ENCODE data around the gene OSTN. TPM values are rescaled to one million over a fixed set of nuclear protein-coding genes. Genes with fewer than 3 reads are reported as not detected.
A peak's percentile ranks its signal among the peaks of the same experiment; 100 is the strongest.
"Not testable (repeated sequence)": the region's sequence is repeated elsewhere in the genome, so short reads cannot be mapped to it uniquely, and the experiment has no call there.

Gene OSTN
- total and polyA plus RNA-seq, 4 experiments from 2014 or later = not detected

GRCh38 chr3:191244242-191244867, 45.3 kb downstream of the OSTN start:
- DNase-seq = no peak
- H3K27me3 Mint-ChIP-seq = no peaks in the 10 kb centered on the region
- Histone ChIP-seq H3K27me3 (ENCODE audit: insufficient read depth, low read length) (no peaks in the 10 kb centered on the region), H3K9me3 (ENCODE audit: control insufficient read depth in 1 of 2, low read length in 2 of 2) (no peaks in the 10 kb centered on the region), H3K4me1 (ENCODE audit: insufficient read depth, low read length) (no peaks in the 10 kb centered on the region), H3K27ac (ENCODE audit: low read depth, low read length) (no peak overlapping the region), H3K4me3 (ENCODE audit: low read length in 2 of 2) (no peak overlapping the region), H3K36me3 (ENCODE audit: insufficient read depth, low read length) (no peaks in the 10 kb centered on the region)
- H3K27ac Mint-ChIP-seq = no peak overlapping the region
- ChIA-PET CTCF (ENCODE audit: partially characterized antibody) (interaction anchor here (1.2 kb wide), 1 partner anchor 13 kb away, joined by 3 read pairs; no protein-coding TSS in a partner anchor), POLR2A (ENCODE audit: partially characterized antibody) (no interaction called here)
- H3K9me3 Mint-ChIP-seq = peaks cover 0 to 4% (median 0%) of the 10 kb centered on the region in 8 donors
- H3K4me3 Mint-ChIP-seq = no peak overlapping the region
- no peaks in the 10 kb centered on the region for H3K36me3 Mint-ChIP-seq
- intact Hi-C loops (cut with micrococcal nuclease) = no loop called here
- peaks cover 0 to 4% (median 3%) of the 10 kb centered on the region in 4 donors for H3K4me1 Mint-ChIP-seq

DNA sequence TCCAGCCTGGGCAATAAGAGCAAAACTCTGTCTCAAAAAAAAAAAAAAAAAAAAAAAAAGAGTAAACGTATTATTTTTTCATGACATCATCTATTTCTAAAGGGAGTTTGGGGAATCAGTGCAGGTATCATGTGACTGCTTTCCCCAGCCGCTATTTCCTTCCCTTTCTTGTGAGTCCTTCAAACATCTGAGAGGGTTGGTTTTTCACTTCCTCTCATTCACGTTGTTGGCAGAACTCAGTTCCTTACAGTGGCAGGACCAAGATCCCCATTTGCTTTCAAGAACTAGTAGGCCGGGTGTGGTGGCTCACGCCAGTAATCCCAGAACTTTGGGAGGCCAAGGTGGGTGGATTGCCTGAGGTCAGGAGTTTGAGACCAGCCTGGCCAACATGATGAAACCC, 47.0 kb downstream of the OSTN start:
- CTCF ChIA-PET (ENCODE audit: partially characterized antibody); H3K27ac Mint-ChIP-seq; H3K4me3 Mint-ChIP-seq; POLR2A ChIA-PET (ENCODE audit: partially characterized antibody); H3K4me3 ChIP-seq (ENCODE audit: low read length in 2 of 2); H3K27me3 Mint-ChIP-seq; H3K9me3 ChIP-seq (ENCODE audit: control insufficient read depth in 1 of 2, low read length in 2 of 2); intact Hi-C loops (cut with micrococcal nuclease); H3K27me3 ChIP-seq (ENCODE audit: insufficient read depth, low read length); H3K36me3 ChIP-seq (ENCODE audit: insufficient read depth, low read length); H3K36me3 Mint-ChIP-seq; H3K4me1 ChIP-seq (ENCODE audit: insufficient read depth, low read length); H3K4me1 Mint-ChIP-seq; H3K27ac ChIP-seq (ENCODE audit: low read depth, low read length); H3K9me3 Mint-ChIP-seq: not testable (repeated sequence)
- DNase-seq = peak in 4 of 5 donors; percentile 17 to 38 (median 26)

DNA sequence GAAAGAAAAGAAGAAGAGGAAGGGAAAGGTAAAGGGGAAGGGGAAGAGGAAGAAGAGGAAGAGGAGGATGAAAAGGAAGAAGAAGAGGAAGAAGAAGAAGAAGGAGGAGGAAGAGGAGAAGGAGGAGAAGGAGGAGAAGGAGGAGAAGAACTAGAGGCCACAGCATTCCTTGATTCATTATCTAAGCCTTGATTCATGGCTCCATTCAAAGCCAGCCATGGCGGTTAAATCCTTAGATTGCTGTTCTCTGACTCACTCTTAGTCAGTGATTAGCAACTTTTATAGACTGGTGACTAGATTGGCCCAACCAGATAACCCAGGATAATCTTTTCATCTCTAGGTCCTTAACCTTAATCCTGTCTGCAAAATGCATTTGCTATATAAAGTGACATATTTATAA, 47.6 kb downstream of the OSTN start:
- H3K27ac ChIP-seq (ENCODE audit: low read depth, low read length) = no peak overlapping the region
- peaks cover 0 to 4% (median 3%) of the 10 kb centered on the region in 4 donors for H3K4me1 Mint-ChIP-seq
- no peak overlapping the region for H3K4me3 ChIP-seq (ENCODE audit: low read length in 2 of 2)
- no peaks in the 10 kb centered on the region for H3K27me3 ChIP-seq (ENCODE audit: insufficient read depth, low read length)
- POLR2A ChIA-PET (ENCODE audit: partially characterized antibody) = no interaction called here
- H3K4me3 Mint-ChIP-seq = no peak overlapping the region
- peaks cover 0 to 4% (median 0%) of the 10 kb centered on the region in 8 donors for H3K9me3 Mint-ChIP-seq
- DNase-seq = no peak
- H3K4me1 ChIP-seq (ENCODE audit: insufficient read depth, low read length) = no peaks in the 10 kb centered on the region
- H3K36me3 ChIP-seq (ENCODE audit: insufficient read depth, low read length) = no peaks in the 10 kb centered on the region
- H3K9me3 ChIP-seq (ENCODE audit: control insufficient read depth in 1 of 2, low read length in 2 of 2) = no peaks in the 10 kb centered on the region
- CTCF ChIA-PET (ENCODE audit: partially characterized antibody) = no interaction called here
- no peaks in the 10 kb centered on the region for H3K27me3 Mint-ChIP-seq
- no peaks in the 10 kb centered on the region for H3K36me3 Mint-ChIP-seq
- H3K27ac Mint-ChIP-seq = no peak overlapping the region
- intact Hi-C loops (cut with micrococcal nuclease) = no loop called here

GRCh38 chr3:191253089-191253799, 54.2 kb downstream of the OSTN start:
- no peaks in the 10 kb centered on the region for H3K4me1 ChIP-seq (ENCODE audit: insufficient read depth, low read length)

DNA sequence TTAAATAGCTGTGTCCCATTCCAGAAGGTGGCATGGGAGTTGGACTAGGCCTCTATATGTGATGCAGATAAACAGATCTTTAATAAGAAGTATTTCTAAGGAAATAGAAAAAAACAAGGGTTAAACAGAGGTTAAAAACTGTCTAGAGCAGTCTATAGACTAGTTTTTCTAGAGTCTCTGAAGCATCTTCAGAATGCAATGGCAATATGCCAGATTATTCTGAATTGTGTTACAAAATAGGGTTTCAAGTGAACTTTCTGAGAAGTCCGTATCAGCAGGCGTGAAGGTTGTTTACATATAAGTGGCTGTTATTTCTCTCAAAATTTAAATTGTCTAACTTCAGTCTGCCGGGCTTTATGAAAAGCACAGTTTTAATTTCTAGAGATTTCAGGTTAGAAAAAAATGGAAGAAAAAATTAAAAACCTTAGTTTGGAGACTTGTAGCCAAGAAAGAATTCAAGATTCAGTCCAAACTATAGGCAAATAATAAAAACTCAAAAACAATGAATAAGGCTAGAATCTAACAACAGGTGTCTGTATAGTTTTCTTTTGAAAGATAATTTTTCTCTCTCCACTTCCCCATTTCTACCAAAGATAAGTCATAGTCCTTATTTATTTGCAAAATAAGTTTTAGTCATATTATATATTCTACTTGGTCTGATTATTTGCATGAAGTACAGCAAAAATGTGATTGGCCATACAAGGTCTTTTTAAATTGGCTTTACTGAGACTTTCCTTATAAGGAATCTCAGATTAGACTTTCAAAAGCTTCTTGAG, 55.2 kb downstream of the OSTN start:
- Mint-ChIP-seq H3K27ac (no peak overlapping the region), H3K36me3 (no peaks in the 10 kb centered on the region), H3K4me1 (peaks cover 0 to 5% (median 1%) of the 10 kb centered on the region in 4 donors), H3K9me3 (no peaks in the 10 kb centered on the region), H3K27me3 (no peaks in the 10 kb centered on the region), H3K4me3 (no peak overlapping the region)
- intact Hi-C loops (cut with micrococcal nuclease) = loop anchor here (10.0 kb wide), 1 partner anchor 121 kb away; no protein-coding TSS in a partner anchor
- ChIA-PET CTCF (ENCODE audit: partially characterized antibody) (no interaction called here), POLR2A (ENCODE audit: partially characterized antibody) (no interaction called here)
- Histone ChIP-seq H3K9me3 (ENCODE audit: control insufficient read depth in 1 of 2, low read length in 2 of 2) (no peaks in the 10 kb centered on the region), H3K4me1 (ENCODE audit: insufficient read depth, low read length) (no peaks in the 10 kb centered on the region), H3K27me3 (ENCODE audit: insufficient read depth, low read length) (no peaks in the 10 kb centered on the region), H3K36me3 (ENCODE audit: insufficient read depth, low read length) (no peaks in the 10 kb centered on the region), H3K4me3 (ENCODE audit: low read length in 2 of 2) (no peak overlapping the region), H3K27ac (ENCODE audit: low read depth, low read length) (no peak overlapping the region)
- no peak for DNase-seq

More at GRCh38 chr3:191253089-191253799, 54.2 kb downstream of the OSTN start:
- H3K27me3 Mint-ChIP-seq = no peaks in the 10 kb centered on the region
- no peaks in the 10 kb centered on the region for H3K36me3 ChIP-seq (ENCODE audit: insufficient read depth, low read length)
- intact Hi-C loops (cut with micrococcal nuclease) = loop anchor here (10.0 kb wide), 1 partner anchor 122 kb away; no protein-coding TSS in a partner anchor
- no peaks in the 10 kb centered on the region for H3K9me3 ChIP-seq (ENCODE audit: control insufficient read depth in 1 of 2, low read length in 2 of 2)
- H3K27ac Mint-ChIP-seq = no peak overlapping the region
- ChIA-PET POLR2A (ENCODE audit: partially characterized antibody) (no interaction called here), CTCF (ENCODE audit: partially characterized antibody) (no interaction called here)
- no peaks in the 10 kb centered on the region for H3K36me3 Mint-ChIP-seq
- H3K9me3 Mint-ChIP-seq = no peaks in the 10 kb centered on the region
- no peak overlapping the region for H3K4me3 ChIP-seq (ENCODE audit: low read length in 2 of 2)
- H3K4me3 Mint-ChIP-seq = no peak overlapping the region
- no peaks in the 10 kb centered on the region for H3K4me1 Mint-ChIP-seq
- H3K27me3 ChIP-seq (ENCODE audit: insufficient read depth, low read length) = no peaks in the 10 kb centered on the region
- H3K27ac ChIP-seq (ENCODE audit: low read depth, low read length) = no peak overlapping the region
- DNase-seq = no peak

DNA sequence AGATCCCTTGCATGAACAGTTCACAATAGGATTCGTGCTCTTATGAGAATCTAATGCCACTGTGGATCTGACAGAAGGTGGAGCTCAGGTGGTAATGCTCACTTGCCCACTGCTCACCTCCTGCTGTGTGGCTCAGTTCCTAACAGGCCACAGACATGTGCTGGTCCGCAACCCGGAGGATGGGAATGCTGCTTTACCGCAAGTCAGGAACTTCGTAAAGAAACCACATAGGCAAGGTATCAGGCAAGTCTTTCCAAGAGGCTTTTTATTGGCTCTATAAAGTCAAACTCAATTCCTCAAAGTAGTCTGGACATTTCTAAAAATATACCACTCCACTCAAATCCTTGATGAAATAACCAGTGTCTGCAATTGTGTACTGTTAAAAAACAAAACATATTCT, 56.1 kb downstream of the OSTN start:
- CTCF ChIA-PET (ENCODE audit: partially characterized antibody) = no interaction called here
- POLR2A ChIA-PET (ENCODE audit: partially characterized antibody) = no interaction called here
- peaks cover 0 to 5% (median 1%) of the 10 kb centered on the region in 4 donors for H3K4me1 Mint-ChIP-seq
- no peak for DNase-seq
- Histone ChIP-seq H3K4me3 (ENCODE audit: low read length in 2 of 2) (no peak overlapping the region), H3K36me3 (ENCODE audit: insufficient read depth, low read length) (no peaks in the 10 kb centered on the region), H3K9me3 (ENCODE audit: control insufficient read depth in 1 of 2, low read length in 2 of 2) (no peaks in the 10 kb centered on the region), H3K27ac (ENCODE audit: low read depth, low read length) (no peak overlapping the region), H3K27me3 (ENCODE audit: insufficient read depth, low read length) (no peaks in the 10 kb centered on the region), H3K4me1 (ENCODE audit: insufficient read depth, low read length) (no peaks in the 10 kb centered on the region)
- H3K9me3 Mint-ChIP-seq = no peaks in the 10 kb centered on the region
- H3K4me3 Mint-ChIP-seq = no peak overlapping the region
- no peaks in the 10 kb centered on the region for H3K36me3 Mint-ChIP-seq
- H3K27ac Mint-ChIP-seq = no peak overlapping the region
- intact Hi-C loops (cut with micrococcal nuclease) = loop anchor here (10.0 kb wide), 1 partner anchor 120 kb away; no protein-coding TSS in a partner anchor
- H3K27me3 Mint-ChIP-seq = no peaks in the 10 kb centered on the region

GRCh38 chr3:191256405-191256804, 57.4 kb downstream of the OSTN start:
- Histone ChIP-seq H3K9me3 (ENCODE audit: control insufficient read depth in 1 of 2, low read length in 2 of 2) (no peaks in the 10 kb centered on the region), H3K4me1 (ENCODE audit: insufficient read depth, low read length) (no peaks in the 10 kb centered on the region), H3K4me3 (ENCODE audit: low read length in 2 of 2) (no peak overlapping the region), H3K36me3 (ENCODE audit: insufficient read depth, low read length) (no peaks in the 10 kb centered on the region), H3K27me3 (ENCODE audit: insufficient read depth, low read length) (no peaks in the 10 kb centered on the region), H3K27ac (ENCODE audit: low read depth, low read length) (no peak overlapping the region)
- H3K4me3 Mint-ChIP-seq = no peak overlapping the region
- DNase-seq = no peak
- intact Hi-C loops (cut with micrococcal nuclease) = loop anchor here (10.0 kb wide), 1 partner anchor 118 kb away; no protein-coding TSS in a partner anchor
- peaks cover 0 to 5% (median 1%) of the 10 kb centered on the region in 4 donors for H3K4me1 Mint-ChIP-seq
- no peaks in the 10 kb centered on the region for H3K36me3 Mint-ChIP-seq
- CTCF ChIA-PET (ENCODE audit: partially characterized antibody) = no interaction called here
- no peak overlapping the region for H3K27ac Mint-ChIP-seq
- H3K9me3 Mint-ChIP-seq = no peaks in the 10 kb centered on the region
- no peaks in the 10 kb centered on the region for H3K27me3 Mint-ChIP-seq
- POLR2A ChIA-PET (ENCODE audit: partially characterized antibody) = no interaction called here

Data from CD4-positive, alpha-beta memory T cell (primary cell).